Neutrophil (primary cell): Measurements from ENCODE around the gene RNF220.

ENCODE experiments used
- H3K27ac ChIP-seq: fragments of 200-600 bp; sonication (generic); 2 replicates; pipeline ENCODE4 v1.5.1; 2016; ENCODE audit warnings: mild to moderate bottlenecking, moderate library complexity
- H3K27me3 ChIP-seq: fragments of 200-600 bp; sonication (generic); 2 replicates; pipeline ENCODE4 v1.6.0; 2016; ENCODE audit warnings: mild to moderate bottlenecking
- H3K36me3 ChIP-seq: fragments of 200-600 bp; sonication (generic); 2 replicates; pipeline ENCODE4 v1.5.1; 2017
- H3K4me1 ChIP-seq, 2 experiments: fragments of 200-600 bp in 1 of 2; sonication (generic) in 1 of 2; 1 replicate in 1 of 2; 2 replicates in 1 of 2; pipeline versions ENCODE4 v1.5.1 to v1.6.1; 2013 to 2016; ENCODE audit warnings: low read depth in 1 of 2, low read length in 1 of 2, mild to moderate bottlenecking in 1 of 2, moderate library complexity in 1 of 2; ENCODE audit not compliant: control insufficient read depth in 1 of 2, insufficient read depth in 1 of 2
- H3K4me3 ChIP-seq, 2 experiments: fragments of 200-600 bp in 1 of 2; sonication (generic) in 1 of 2; 1 replicate in 1 of 2; 2 replicates in 1 of 2; pipeline ENCODE4 v1.5.1; 2013 to 2016; ENCODE audit warnings: low read depth in 1 of 2, low read length in 1 of 2, mild to moderate bottlenecking in 1 of 2, moderate library complexity in 1 of 2
- H3K9me3 ChIP-seq: fragments of 200-600 bp; sonication (generic); 2 replicates; pipeline ENCODE4 v1.5.1; 2016
- TF ChIP-seq, protein P1 (sequence below): fragments of 200-600 bp; sonication (generic); IDR thresholded peaks from 2 replicates; pipeline ENCODE4 v1.5.1; 2016; ENCODE audit warnings: antibody characterized with exemption

RNF220 gene

DNA sequence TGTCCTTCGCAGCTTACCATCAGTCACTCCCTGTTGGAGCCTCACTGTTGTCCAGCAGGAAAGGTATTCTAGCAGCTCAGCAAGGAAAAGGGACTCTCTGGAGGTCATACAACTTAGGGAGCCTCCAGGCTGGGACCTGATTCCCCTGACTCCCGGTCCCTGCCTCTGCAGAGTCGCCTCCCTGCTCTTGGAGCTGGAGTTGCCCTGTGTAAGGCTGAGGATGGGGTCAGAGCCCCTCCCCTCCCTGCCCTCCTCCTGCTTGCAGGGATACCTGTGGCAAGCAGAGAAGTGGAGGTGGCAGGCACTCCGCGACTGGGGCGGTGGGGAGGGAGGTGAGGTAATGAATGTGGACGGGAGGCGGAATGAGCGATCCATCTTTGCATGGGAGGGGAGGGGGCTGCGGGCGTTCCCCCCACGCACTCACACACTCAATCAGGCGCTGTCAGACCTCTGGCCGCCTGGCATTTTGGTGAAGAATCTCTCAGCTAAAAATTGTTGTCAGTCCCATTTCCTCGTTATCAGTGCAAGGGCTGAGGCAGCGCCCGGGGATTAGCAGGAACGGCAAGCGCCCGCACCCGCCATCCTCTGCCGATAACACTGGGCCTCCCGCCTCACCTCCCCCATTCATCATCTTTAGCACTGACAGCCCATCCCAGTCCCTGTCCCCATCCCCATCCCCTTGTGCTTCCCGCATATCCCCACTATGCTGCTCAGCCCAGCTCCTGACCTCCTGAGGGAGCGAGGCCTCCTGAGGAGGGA is 204.9 kb downstream of the RNF220 start:
- Histone ChIP-seq H3K27me3 (no peaks in the 10 kb centered on the region), H3K4me1 (no peaks in the 10 kb centered on the region), H3K27ac (no peak overlapping the region), H3K36me3 (no peaks in the 10 kb centered on the region), H3K4me3 (no peak overlapping the region), H3K9me3 (no peaks in the 10 kb centered on the region)
- TF ChIP-seq, protein P1, sequence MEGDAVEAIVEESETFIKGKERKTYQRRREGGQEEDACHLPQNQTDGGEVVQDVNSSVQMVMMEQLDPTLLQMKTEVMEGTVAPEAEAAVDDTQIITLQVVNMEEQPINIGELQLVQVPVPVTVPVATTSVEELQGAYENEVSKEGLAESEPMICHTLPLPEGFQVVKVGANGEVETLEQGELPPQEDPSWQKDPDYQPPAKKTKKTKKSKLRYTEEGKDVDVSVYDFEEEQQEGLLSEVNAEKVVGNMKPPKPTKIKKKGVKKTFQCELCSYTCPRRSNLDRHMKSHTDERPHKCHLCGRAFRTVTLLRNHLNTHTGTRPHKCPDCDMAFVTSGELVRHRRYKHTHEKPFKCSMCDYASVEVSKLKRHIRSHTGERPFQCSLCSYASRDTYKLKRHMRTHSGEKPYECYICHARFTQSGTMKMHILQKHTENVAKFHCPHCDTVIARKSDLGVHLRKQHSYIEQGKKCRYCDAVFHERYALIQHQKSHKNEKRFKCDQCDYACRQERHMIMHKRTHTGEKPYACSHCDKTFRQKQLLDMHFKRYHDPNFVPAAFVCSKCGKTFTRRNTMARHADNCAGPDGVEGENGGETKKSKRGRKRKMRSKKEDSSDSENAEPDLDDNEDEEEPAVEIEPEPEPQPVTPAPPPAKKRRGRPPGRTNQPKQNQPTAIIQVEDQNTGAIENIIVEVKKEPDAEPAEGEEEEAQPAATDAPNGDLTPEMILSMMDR: no peak

DNA sequence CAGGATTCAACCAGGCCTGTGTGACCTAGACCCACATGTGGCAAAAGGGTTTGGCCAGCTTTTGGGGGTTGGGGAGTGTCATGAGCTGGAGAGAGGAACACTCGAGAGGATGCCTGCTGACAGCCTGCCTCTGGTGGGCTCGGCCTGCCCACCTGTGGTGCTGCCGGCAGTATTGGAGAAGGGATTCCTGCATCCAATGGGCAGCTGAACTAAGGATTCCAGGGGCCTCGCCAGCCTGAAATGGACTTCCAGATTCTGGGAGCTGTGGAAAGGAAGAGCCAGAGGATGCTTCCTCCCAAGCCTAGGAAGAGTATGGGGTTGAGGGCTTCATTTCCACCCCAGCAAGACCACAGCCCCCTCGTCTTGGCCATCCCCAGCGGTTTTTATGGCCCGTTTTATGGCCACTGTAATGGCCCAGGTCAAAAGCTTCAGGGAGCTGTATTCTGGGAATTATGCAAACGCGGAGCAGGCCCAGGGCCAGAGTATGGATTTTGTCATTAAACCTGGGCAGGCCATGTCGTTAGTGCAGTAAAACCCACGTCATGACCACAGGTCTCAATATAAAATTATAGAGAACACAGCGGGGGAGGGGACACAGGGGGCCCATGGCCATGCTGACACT is 205.6 kb downstream of the RNF220 start:
- H3K36me3 ChIP-seq: no peaks in the 10 kb centered on the region
- H3K9me3 ChIP-seq: no peaks in the 10 kb centered on the region
- no peaks in the 10 kb centered on the region for H3K4me1 ChIP-seq
- no peaks in the 10 kb centered on the region for H3K27me3 ChIP-seq
- TF ChIP-seq, protein P1: no peak
- H3K4me3 ChIP-seq: no peak overlapping the region
- H3K27ac ChIP-seq: no peak overlapping the region

DNA sequence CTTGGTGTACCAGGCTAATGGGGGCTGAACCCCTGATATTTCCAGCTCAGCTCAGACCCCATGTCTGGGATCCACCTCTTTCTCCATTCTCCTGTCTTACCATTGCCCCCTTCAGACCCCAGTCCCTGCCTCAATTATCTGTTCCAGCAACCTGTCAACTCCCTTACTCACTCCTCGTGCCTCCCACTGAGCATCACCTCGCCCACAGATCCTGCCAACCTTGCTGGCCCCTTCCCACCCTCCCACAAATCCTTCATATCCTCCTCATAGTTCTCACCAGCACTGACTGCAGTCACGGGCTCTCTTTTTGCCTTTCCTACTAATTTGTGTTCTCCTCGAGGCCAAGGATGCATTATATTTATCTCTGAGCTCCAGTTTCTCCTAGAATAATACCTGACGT is 206.4 kb downstream of the RNF220 start:
- Histone ChIP-seq H3K27me3 (no peaks in the 10 kb centered on the region), H3K36me3 (no peaks in the 10 kb centered on the region), H3K27ac (no peak overlapping the region), H3K4me3 (no peak overlapping the region), H3K9me3 (no peaks in the 10 kb centered on the region), H3K4me1 (no peaks in the 10 kb centered on the region)
- TF ChIP-seq, protein P1: no peak

DNA sequence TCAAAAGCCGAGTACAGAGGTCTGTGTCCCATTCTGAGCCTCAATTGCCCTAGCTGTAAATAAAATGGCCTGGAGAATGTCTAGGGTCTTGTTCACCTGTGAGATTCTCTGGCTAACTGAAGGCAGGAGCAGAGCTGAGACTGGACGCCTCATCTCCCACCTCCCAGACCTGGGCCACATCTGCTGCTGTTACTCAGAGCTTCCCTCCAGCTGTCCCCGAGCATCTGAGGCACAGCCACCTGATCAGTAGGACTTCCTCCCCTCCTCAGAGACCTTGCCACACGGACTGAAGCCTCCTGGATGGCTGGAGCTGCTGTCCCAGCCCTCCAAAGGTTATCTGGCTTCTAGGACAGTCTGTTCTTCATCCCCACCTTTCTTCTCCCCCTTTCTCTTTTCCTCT is 206.8 kb downstream of the RNF220 start:
- Histone ChIP-seq H3K27ac (no peak overlapping the region), H3K27me3 (no peaks in the 10 kb centered on the region), H3K9me3 (no peaks in the 10 kb centered on the region), H3K4me1 (no peaks in the 10 kb centered on the region), H3K36me3 (no peaks in the 10 kb centered on the region), H3K4me3 (no peak overlapping the region)
- TF ChIP-seq, protein P1: no peak

DNA sequence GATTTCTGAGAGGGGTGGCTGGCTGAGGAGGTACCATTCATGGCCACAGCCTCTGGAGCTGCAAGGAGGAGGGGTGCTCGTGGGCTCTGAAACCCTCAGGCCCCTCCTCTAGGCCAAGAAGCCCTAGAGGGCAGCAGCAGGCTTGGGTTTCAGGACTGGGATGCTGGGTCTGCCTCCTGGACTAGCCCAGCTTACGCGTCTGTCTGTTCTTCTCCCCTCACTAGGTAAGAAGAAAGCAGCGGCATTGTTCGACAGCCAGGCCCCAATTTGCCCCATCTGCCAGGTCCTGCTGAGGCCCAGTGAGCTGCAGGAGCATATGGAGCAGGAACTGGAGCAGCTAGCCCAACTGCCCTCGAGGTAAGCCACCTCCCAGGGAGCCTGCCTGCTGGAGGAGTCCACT is 208.9 kb downstream of the RNF220 start:
- Histone ChIP-seq H3K4me1 (no peaks in the 10 kb centered on the region), H3K9me3 (no peaks in the 10 kb centered on the region), H3K27ac (no peak overlapping the region), H3K27me3 (no peaks in the 10 kb centered on the region), H3K4me3 (no peak overlapping the region), H3K36me3 (no peaks in the 10 kb centered on the region)
- TF ChIP-seq, protein P1: no peak
